GM21515 (cell line): ENCODE data around the gene CEP170B.
"Not testable (repeated sequence)": the region's sequence is repeated elsewhere in the genome, so short reads cannot be mapped to it uniquely, and the experiment has no call there.

ENCODE experiments used
- ATAC-seq: cut with Tn5 transposase; IDR thresholded peaks from one replicate; pipeline ENCODE4 v1.9.1; 2021; ENCODE audit not compliant: unreplicated experiment

The CEP170B gene

DNA sequence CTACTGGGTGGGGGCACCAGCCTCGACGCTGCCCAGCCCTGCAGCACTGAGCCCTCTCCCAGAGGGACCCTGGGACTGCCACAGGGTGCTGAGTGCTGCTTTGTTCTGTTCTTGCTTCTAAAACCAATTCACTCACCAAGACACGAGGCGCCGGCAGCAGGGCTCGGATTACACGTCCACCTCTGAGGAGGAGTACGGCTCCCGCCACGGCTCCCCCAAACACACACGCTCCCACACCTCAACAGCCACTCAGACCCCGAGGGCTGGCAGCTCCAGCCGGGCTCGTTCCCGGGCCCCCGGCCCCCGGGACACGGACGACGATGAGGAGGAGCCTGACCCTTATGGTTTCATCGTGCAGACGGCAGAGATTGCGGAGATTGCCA, 24.3 kb downstream of the CEP170B start:
- no peak for ATAC-seq

DNA sequence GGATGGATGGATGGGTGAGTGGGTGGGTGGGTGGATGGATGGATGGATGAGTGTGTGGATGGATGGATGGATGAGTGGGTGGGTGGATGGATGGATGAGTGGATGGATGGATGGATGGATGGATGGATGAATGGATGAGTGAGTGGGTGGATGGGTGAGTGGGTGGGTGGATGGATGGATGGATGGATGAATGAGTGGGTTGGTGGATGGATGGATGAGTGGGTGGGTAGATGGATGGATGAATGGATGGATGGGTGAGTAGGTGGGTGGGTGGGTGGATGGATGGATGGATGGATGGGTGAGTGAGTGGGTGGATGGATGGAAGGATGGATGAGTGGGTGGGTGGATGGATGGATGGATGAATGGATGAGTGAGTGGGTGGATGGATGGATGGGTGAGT, 25.2 kb downstream of the CEP170B start:
- not testable (repeated sequence) for ATAC-seq

DNA sequence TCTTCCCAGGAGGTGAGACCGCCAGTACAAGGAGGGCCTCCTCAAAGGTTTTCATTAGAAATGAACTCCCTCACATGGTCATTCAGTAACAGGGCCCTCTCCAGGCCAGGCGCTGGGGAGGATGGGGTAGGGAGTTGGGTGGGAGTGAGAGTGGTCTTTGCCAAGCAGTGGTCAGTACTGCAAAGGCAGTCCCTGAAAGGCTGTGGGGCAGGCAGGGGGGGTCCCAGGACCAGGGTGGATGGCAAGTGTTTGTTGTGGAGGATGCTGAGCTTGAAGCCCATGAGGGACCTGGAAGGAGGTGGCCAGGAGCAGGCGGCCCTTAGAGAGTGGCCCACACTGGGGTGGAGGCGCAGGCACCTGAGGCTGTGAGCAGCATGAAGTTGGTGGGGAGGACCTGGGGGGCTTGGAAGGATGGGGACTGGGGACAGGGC, 26.1 kb downstream of the CEP170B start:
- no peak for ATAC-seq

DNA sequence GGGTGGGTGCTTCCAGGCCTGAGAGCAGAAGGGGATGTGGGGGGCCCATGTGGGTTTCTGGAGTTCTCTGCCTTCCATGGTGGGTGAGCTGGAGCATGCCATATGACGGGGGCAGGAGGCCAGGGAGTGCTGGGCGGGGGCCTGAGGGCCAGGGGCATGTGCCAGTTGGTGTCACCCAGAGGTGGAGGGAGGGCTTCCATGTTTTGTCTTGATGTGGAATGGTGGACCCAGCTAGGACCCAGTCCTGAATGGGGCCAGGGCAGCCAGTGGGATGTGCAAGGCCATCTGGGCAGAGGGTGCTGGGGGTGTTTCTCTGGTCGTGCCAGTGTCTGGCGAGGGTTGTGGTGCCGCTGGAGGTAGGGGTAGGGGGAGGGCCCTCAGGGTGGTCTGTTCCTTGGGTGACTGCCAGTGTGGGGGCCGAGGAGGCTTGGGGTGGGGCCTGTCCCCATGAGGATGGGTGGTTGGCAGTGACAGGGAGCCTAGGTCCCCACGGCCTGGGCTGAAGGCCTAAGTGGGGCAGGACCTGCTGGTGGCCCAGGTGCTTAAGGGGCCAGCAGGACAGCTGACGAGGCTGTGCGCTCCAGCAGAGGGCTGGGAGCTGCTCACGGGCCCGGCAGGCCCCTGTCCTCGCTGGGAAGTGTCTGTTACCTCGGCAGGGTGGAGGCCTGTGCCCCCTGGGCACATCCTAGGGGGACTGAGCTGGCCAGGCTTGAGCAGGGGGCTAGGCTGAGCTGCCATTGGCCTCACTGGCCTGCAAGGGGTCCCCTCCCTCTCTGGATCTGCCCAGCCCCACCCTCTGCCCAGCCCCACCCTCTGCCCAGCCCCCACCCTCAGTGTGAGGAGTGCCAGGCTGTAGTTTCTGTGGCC, 26.8 kb downstream of the CEP170B start:
- no peak for ATAC-seq

DNA sequence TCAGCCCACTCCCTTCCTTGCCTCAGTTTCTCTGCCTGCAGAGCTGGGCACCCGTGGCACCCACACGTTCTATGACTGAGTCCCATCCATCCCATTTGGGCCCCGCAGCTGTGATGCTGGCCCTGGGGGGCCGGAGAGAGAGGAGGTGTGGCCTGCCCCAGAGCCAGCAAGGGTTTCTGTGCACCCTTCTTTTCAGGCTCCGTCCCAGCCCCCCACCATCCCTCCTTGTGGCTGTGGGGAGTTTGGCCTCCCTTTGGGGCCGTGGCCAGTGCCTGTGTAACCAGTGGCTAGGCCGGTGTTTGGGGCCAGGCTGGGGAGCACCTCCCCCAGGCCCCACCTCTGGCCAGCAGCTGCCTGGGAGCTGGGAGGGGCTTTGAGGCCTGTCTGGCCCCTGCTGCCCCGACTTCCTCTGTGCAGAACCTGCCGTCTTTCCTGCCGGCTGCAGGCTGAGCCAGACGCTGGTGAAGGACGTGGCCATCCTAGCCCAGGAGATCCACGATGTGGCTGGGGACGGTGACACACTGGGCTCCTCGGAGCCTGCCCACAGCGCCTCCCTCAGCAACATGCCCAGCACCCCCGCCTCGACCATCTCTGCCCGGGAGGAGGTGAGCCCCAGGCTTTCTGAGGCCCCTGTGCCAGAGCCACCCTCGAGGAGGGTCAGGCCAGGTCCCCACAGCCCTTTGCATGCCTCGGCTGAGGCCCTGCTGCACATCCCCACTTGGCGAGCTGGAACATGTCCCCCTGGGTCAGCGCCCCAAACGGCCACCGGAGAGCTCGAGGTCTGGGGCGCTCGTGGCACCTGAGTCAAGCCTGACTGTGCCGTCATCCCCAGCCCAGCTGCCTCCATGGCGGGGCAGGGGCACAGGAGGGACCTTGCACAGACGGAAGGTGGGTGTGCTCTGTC, 27.7 kb downstream of the CEP170B start:
- no peak for ATAC-seq

DNA sequence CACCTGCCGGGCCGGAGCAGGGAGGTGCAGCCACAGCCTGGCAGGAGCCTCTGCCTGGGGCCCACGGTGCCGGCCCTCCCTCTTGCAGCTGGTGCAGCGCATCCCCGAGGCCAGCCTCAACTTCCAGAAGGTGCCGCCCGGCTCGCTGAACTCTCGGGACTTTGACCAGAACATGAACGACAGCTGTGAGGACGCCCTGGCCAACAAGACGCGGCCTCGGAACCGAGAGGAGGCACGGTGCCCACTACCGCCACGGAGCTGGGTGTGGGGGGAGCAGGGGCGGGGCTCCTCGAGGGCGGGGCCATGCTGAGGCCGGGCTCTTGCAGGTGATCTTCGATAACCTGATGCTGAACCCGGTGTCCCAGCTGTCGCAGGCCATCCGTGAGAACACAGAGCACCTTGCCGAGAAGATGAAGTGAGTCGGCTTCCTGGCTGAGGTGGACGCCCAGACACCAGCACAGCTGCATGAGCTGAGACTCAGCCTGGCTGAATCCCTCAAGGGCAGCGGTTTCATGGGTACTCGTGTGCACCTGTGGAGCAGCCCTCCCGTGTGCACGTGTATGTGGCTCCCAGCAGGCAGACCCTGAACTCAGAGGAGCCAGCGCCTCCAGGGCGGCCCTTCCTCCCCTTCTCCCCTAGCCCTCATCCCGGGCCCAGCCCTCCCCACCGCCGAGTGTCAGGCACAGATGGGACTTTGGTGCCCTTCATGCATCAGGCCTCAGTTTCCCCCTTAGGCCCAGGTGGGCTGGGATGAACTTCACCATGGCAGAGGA, 28.6 kb downstream of the CEP170B start:
- ATAC-seq, result no peak

DNA sequence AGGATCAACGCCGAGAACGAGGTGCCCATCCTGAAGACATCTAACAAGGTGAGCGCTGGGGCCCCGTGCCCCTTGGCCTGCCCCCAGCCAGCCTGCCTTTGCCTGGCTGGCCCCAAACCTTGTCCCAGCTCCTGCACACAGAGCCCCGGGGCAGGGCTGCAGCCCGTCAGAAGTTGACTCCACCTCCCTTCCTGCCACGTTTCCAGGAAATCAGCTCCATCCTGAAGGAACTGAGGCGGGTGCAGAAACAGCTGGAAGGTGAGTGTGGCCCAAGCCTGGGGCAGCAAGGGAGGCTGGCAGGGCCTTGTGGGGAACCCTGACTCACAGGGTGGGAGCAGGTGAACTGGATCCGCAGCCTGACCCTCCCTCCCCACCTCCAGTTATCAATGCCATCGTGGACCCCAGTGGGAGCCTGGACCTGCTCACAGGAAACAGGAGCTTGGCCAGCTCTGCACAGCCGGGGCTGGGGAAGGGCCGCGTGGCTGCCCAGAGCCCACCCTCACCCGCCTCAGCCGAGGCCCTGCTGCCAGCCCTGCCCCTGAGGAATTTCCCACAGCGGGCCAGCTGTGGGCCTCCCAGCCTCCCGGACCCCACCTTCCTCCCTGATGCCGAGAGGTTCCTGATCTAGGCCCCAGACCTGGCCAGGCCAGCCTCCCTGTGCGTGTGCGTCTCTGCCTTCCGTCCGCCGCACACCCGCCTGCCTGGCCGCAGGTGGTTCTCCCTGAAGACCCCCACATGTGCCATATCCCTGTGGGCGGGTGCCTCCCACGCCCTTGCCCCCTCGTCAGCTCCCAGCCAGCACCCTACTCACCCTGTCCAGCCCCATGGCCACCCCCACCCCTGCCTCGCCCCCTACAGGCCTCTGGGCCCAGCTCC, 29.5 kb downstream of the CEP170B start:
- no peak for ATAC-seq

DNA sequence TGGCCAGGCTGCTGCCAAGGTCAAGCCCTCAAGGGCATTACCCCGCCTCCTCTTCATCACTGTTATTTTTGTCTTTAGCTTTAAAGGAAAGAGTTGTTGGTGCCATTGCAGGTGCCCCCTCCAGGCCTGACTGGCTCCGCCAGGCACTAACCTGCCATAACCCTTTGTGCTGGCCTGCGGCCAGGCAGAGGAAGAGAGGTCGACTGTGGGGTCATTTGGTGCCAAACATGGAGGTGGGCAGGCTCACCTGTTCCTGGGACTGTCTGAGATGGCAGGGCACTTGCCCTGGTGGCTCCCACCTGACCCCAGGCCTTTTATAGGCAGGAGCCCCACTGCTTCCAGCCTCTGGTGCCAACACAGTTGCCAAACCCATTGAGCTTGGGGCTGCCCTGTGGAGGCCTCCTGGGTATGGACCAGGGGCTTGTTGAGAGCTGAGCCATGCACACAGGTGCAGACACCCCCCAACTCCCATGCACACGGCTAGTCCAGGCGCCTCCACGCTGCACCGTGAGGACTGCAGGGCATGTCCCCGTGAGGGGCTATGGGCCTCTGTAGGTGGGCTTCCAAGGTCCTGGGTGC, 30.2 kb downstream of the CEP170B start:
- ATAC-seq, result no peak

DNA sequence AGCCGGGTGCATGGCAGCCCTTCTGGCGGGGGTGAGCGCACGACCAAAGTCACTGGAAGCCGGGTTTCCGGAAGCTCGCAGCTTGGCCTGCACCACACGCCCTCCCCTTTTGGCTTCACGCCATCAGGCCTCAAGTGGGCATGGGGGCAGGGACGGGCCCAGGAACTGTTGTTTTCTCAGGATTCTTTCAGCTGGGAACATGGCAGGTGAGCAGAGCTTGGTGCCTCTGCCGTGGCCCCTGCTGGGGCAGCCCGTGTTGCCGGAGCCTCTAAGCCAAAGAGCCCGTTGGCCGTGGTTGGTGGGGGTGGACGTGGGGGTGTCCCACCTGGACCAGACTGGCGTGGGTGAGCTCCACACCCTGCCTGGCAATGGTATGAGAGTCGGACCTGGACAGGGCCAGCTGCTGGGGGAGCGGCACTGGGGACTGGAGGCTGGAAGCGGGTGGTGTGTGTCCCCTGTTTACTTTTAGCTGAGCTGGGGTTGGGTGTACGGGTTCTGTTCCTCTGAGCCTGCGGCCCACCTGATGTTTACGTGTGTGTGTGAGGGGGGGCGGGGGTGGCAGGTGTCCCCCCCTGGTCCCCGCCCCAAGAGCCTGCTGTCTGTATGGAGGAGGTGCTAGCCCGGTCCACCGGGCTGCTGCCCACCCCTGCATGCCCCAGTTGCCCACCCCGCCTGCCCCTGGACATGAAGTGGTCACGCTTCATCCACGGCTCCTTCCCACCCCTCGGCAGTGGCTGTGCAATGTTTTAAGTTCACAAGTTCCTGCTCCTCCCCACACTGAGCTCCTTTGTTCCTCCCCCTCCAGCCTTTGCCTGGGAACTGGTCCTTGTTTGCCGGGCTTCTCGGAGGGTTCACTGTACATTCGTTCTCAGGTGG, 31.0 kb downstream of the CEP170B start:
- ATAC-seq, result no peak

DNA sequence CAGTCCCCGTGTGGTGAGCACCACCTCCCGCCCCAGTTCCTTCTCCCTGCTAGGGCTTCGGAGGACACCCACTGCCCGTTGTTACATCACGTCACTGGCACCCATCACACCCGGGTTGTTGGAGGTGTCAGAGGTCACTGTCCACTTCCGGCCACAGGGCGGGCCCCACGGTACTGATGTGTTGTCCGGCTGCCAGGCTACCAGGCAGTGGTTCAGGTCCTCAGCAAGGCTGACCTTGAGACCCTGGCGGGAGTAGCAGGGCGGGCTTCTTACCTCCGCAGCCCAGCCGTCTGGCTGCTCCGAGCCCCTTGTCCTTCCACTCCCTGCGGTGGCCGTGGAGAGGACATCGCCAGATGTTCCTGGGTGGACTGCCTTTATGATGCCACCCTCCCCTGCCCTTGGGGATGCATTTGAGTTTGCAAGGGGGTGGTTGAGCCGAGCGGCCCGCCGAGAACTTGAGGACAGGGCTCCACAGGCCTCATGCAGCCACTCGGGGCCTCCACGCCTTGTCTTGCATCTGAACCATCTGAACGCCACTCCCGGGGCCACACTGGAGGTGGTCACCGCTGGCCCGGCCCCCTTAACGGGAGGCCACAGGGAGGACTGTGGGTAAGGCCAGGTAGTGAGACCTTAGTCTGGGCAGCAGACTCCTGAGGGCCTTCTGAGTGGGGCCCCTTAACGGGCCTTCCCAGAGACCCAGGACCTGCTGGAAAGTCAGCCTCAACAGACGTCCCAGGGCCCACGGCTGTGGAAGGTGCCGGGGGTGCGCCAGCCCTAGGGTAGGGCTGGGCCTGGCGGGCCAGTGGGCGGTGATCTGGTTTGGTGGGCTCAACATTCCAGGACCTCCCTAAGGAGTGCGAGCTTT, 32.5 kb downstream of the CEP170B start:
- no peak for ATAC-seq

DNA sequence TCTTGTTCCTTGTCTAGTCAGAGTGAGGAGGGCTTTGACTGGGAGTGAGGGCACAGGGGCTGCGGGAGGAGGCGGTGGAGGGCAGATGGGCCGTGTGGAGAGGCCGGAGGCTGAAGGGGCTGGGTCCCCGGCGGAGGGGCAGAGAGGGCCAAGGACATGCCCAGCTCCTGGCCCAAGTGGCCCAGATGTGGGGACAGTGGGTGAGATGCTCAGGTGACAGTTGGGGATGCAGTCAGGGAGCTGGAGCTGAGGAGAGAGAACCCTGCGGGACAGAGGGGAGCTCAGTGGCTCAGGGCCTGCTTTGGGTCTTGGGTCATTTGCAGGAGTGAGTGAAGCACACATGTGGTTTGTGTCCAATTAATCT, 33.1 kb downstream of the CEP170B start:
- ATAC-seq, result no peak

DNA sequence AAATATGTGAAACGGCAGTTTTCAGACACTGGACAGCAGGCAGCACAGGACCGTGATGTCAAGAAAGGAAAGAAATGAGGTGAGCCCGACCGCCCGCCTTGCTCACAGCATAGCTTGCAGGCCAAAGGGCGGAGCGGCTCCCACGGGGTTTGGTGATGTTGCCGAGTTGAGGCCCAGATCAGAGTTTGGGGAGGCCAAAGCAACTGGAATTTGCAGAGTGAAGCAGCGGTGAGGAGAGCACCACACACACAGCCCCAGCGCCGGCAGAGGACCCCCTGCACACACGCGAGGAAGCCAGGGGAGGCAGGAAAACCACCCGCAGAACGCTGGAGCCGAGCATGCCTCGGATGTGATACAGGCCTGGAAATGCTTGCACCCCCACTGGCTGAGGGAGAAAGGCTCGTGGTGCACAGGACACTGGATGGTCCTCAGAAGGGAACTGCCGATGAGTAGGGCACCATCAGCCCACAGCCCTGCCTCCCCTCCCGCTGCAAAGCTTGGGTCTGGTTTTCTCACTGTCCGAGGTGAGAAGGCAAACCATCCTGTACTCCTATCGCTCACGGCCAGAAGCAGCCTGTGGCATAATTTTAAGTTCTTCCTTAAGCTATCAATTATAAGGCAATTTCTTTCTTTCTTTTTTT, 33.9 kb downstream of the CEP170B start:
- no peak for ATAC-seq

DNA sequence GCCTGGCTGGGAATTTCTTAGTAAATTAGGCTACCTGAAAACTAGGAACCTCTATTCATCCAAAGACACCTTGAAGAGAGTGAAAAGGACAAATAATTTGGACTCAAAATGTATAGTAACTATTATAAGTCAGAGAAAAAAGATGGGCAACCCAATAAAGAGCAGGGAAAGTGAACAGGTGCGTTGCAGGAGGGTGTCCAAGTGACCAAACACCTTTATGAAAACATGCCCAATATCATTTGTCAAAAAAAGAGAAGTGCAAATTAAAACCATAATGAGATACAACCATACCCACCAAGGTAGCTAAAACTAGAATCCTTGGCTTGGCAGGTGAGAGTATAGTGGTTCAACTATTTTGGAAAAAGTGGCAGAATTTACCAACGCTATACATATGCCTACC, 34.7 kb downstream of the CEP170B start:
- ATAC-seq, result no peak

DNA sequence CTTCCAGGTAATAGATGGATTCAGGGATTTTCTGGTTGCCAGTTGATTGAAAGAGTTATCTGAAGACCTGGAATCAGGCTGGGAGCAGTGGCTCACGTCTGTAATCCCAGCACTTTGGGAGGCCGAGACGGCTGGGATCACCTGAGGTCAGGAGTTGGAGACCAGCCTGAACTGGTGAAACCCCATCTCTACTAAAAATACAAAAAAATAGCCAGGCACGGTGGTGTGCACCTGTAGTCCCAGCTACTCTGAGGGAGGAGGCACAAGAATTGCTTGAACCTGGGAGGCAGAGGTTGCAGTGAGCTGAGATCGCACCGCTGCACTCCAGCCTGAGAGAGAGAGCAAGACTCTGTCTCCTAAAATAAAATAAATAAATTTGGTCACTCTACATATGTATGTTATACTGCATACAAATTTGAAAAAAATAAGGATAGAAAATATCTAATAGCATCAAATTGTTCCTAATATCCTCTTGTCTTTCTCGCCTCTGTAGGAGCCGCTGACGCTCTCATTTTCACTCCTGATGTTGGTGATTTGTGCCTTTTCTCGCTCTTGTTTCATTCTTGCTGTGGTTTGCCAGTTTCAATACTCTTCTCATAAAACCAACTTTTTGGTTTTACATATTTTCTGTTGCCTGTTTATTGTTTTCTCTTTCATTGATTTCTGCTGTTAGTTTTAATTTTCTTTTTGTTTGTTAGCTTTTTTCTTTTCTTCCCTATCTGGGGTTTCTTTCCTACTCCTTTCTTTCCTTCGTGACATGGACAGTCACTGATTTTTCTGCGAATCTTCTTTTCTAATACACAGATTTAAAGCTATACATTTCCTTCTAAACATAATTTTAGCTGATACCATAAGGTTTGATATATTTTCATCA, 35.8 kb downstream of the CEP170B start:
- ATAC-seq, result no peak

DNA sequence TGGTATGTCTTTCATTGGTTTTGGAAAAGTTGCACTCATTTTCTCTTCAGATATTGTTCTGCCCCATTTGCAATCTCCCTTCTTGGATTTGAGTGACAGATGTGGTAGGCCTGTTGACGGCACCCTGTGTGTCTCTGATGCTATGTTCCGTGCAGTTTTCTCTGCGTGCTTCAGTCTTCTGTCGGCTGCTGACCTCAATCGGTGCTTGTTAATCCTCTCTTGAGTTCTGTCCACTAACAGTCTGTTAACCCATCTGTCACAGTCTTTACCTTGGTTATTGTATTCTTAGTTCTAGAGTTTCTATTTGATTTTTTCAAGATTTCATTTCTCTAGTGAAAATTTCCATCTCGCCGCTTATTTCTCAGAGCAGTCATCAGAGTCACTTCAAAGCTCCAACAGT, 38.9 kb downstream of the CEP170B start:
- no peak for ATAC-seq
